Measurements from ENCODE around the gene CDK7. TPM values are rescaled to one million over a fixed set of nuclear protein-coding genes. Genes with fewer than 3 reads are reported as not detected.

CDK7 gene
- total and polyA plus RNA-seq, 9 of the 15 experiments (the other 6 are each of a cell fraction or from before 2014, with no cell fraction given), result 41.7 to 143 (median 65.3) TPM

DNA sequence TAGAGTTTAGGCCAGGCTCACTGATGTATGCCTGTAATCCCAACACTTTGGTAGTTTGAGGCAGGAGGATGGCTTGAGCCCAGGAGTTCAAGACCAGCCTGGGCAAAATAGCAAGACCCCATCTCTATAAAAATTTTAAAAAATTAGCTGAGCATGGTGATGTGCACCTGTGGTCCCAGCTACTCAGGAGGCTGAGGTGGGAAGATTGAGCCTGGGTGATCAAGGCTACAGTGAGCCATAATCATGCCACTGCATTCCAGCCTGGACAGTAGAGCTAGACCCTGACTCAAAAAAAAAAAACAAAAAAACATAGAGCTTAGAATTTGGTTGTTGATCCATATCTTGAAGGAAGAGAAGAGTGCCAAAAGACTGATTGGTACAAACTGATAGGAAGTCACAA, 14.7 kb upstream of the CDK7 start:
- in situ Hi-C loops (cut with MboI), result no loop called here
- ATAC-seq (no peak), DNase-seq (ENCODE audit: extremely low read depth in 1 of 4, low spot score in 3 of 4) (no peak), FAIRE-seq (no peak)
- Histone ChIP-seq H4K20me1 (replicated peaks; ENCODE audit: control insufficient read depth, insufficient read depth, low read length) (no peaks in the 10 kb centered on the region), H3K79me2 (ENCODE audit: control insufficient read depth, insufficient read depth, low read length) (peaks cover 58% of the 10 kb centered on the region), H3K9me1 (ENCODE audit: control insufficient read depth, insufficient read depth, low read length) (no peaks in the 10 kb centered on the region), H2AFZ (ENCODE audit: low read depth, low read length) (no peak overlapping the region), H3K4me2 (ENCODE audit: insufficient read depth, low read length) (no peak overlapping the region), H3K4me1 (replicated peaks in 1 of 2; ENCODE audit: control insufficient read depth in 2 of 2, insufficient read depth in 2 of 2, low read length in 2 of 2) (peaks cover 4 to 13% of the 10 kb centered on the region in 2 experiments; a peak in 4 of 5 replicates), H3K9me3 (replicated peaks; ENCODE audit: control insufficient read depth, insufficient read depth, low read depth, low read length) (0 out of 2 replicates have a peak, but pooled peaks cover 3% of the 10 kb centered on the region), H3K4me3 (no peak overlapping the region), H3K9ac (ENCODE audit: insufficient read depth in 1 of 2, low read depth in 2 of 2, low read length in 2 of 2) (no peak overlapping the region), H3K27me3 (ENCODE audit: control insufficient read depth in 2 of 2, insufficient read depth in 2 of 2, low read length in 2 of 2) (no peaks in the 10 kb centered on the region), H3K36me3 (ENCODE audit: control insufficient read depth, insufficient read depth, low read length) (peaks cover 28% of the 10 kb centered on the region; the same call in 1 of the 3 replicates), H3K27ac (ENCODE audit: extremely low read depth, low read depth, low read length) (no peak overlapping the region)
- POLR2A ChIA-PET, result no interaction called here
- no peak for TF ChIP-seq COPS2 (conservative IDR thresholded peaks at IDR 0.05)
- TF ChIP-seq MCM5 (IDR thresholded peaks at IDR 0.05; ENCODE audit: low read depth), result no peak
- TF ChIP-seq, protein P1, sequence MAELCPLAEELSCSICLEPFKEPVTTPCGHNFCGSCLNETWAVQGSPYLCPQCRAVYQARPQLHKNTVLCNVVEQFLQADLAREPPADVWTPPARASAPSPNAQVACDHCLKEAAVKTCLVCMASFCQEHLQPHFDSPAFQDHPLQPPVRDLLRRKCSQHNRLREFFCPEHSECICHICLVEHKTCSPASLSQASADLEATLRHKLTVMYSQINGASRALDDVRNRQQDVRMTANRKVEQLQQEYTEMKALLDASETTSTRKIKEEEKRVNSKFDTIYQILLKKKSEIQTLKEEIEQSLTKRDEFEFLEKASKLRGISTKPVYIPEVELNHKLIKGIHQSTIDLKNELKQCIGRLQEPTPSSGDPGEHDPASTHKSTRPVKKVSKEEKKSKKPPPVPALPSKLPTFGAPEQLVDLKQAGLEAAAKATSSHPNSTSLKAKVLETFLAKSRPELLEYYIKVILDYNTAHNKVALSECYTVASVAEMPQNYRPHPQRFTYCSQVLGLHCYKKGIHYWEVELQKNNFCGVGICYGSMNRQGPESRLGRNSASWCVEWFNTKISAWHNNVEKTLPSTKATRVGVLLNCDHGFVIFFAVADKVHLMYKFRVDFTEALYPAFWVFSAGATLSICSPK (IDR thresholded peaks at IDR 0.05; ENCODE audit: borderline replicate concordance), result no peak
- TF ChIP-seq, protein P2, sequence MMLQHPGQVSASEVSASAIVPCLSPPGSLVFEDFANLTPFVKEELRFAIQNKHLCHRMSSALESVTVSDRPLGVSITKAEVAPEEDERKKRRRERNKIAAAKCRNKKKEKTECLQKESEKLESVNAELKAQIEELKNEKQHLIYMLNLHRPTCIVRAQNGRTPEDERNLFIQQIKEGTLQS (IDR thresholded peaks at IDR 0.05), result no peak
- TF ChIP-seq, protein P2 (CRISPR knock-in tag; conservative IDR thresholded peaks at IDR 0.05), result no peak
- peak; percentile 95 for TF ChIP-seq ZNF121 (CRISPR knock-in tag; conservative IDR thresholded peaks at IDR 0.05)
- CTCF ChIA-PET (ENCODE audit: low intra/inter-chr PET ratio), result no interaction called here
- intact Hi-C loops (cut with micrococcal nuclease), result no loop called here
- BruUV-seq (replicated peaks), result no TSS peak

All from K562 (cell line).